Activated CD4-positive, alpha-beta T cell treated with anti-CD3 and anti-CD28 coated beads for 36 hours (primary cell): Measurements from ENCODE around the gene SPRR3. TPM values are rescaled to one million over a fixed set of nuclear protein-coding genes. Genes with fewer than 3 reads are reported as not detected.

Experiments used
- ATAC-seq: fragments of 200-7000 bp; cut with Tn5 transposase; one replicate; pipeline ENCODE4 v1.10.0; 2021; ENCODE audit warnings: mild to moderate bottlenecking, moderate library complexity
- CTCF ChIA-PET: fragments of 350-600 bp; sonication (Branson Sonifier 250); formaldehyde crosslinking; loops from one replicate; lab custom pipeline; 2021; ENCODE audit warnings: antibody characterized with exemption; lab: Charles Lee
- POLR2A ChIA-PET: fragments of 350-600 bp; sonication (Branson Sonifier 250); formaldehyde crosslinking; loops from one replicate; lab custom pipeline; 2021; ENCODE audit warnings: antibody characterized with exemption, inconsistent platforms; lab: Charles Lee
- DNase-seq: peaks from one replicate; pipeline ENCODE4 v3.0.0-alpha.2; 2020
- H3K27ac Mint-ChIP-seq: one replicate; pipeline ENCODE4 v1.8.0; 2021; ENCODE audit warnings: mixed read lengths
- H3K27me3 Mint-ChIP-seq: one replicate; pipeline ENCODE4 v1.8.0; 2021; ENCODE audit warnings: mixed read lengths
- H3K36me3 Mint-ChIP-seq: one replicate; pipeline ENCODE4 v1.8.0; 2021; ENCODE audit warnings: low read depth, mixed read lengths
- H3K4me1 Mint-ChIP-seq: one replicate; pipeline ENCODE4 v1.8.0; 2021; ENCODE audit warnings: mixed read lengths
- H3K4me3 Mint-ChIP-seq: one replicate; pipeline ENCODE4 v1.8.0; 2021; ENCODE audit warnings: mild to moderate bottlenecking, moderate library complexity, mixed read lengths
- H3K9me3 Mint-ChIP-seq: one replicate; pipeline ENCODE4 v1.8.0; 2021; ENCODE audit warnings: low read depth, mixed read lengths
- intact Hi-C, 2 experiments: fragments of 100-400 bp; cut with DNase I in 1 of 2; cut with micrococcal nuclease in 1 of 2; formaldehyde crosslinking; loops; one replicate each; pipeline versions ENCODE4 v1.14.2 to v1.15.1; 2022 to 2024; cut with DNase I, micrococcal nuclease
- total RNA-seq, 2 experiments: library from RNA; stranded (reverse); gene quantifications; one replicate each; pipeline ENCODE4 v1.2.3, GENCODE V29; 2021

The SPRR3 gene
- total RNA-seq, 2 experiments from 2014 or later: not detected

GRCh38 chr1:153024413-153024812 is 22.9 kb downstream of the SPRR3 start:
- no peak overlapping the region for H3K27ac Mint-ChIP-seq
- ChIA-PET CTCF (interaction anchor here (0.6 kb wide), 1 partner anchor 488 kb away, joined by 3 read pairs; no protein-coding TSS in a partner anchor), POLR2A (no interaction called here)
- intact Hi-C loops: no loop called here
- no peaks in the 10 kb centered on the region for H3K4me1 Mint-ChIP-seq
- H3K27me3 Mint-ChIP-seq: peaks cover 37% of the 10 kb centered on the region
- no peaks in the 10 kb centered on the region for H3K9me3 Mint-ChIP-seq
- H3K4me3 Mint-ChIP-seq: no peak overlapping the region
- H3K36me3 Mint-ChIP-seq: no peaks in the 10 kb centered on the region
- DNase-seq: no peak
- no peak for ATAC-seq

DNA sequence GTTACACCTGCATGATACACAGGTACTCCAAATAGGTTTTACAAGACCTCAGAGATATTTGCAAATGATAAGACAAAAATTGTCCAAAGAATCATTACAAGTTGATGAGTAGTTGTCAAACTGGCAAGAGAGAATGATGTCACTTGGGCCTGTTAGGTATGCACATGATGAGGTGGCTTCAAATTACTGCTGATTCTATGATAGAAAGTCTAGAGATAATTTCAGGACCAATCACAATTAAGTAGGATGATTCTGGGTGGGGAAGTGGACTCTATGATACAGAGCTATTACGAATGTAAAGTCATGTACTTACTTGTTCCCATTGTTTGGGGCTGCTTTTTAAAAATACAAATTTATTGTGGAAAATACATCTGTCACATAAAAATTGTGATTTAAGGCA is 24.2 kb downstream of the SPRR3 start:
- CTCF ChIA-PET: no interaction called here
- DNase-seq (no peak), ATAC-seq (no peak)
- Mint-ChIP-seq H3K4me3 (no peak overlapping the region), H3K4me1 (no peaks in the 10 kb centered on the region), H3K9me3 (no peaks in the 10 kb centered on the region), H3K27ac (no peak overlapping the region), H3K36me3 (no peaks in the 10 kb centered on the region), H3K27me3 (peaks cover 31% of the 10 kb centered on the region)
- intact Hi-C loops: no loop called here
- POLR2A ChIA-PET: no interaction called here

GRCh38 chr1:153028766-153029165 is 27.2 kb downstream of the SPRR3 start:
- H3K36me3 Mint-ChIP-seq: no peaks in the 10 kb centered on the region
- no peak overlapping the region for H3K4me3 Mint-ChIP-seq
- ChIA-PET CTCF (interaction anchor here (0.7 kb wide), 1 partner anchor 314 kb away, joined by 3 read pairs; no protein-coding TSS in a partner anchor), POLR2A (no interaction called here)
- peaks cover 23% of the 10 kb centered on the region for H3K27me3 Mint-ChIP-seq
- no peak overlapping the region for H3K27ac Mint-ChIP-seq
- intact Hi-C loops: no loop called here
- no peaks in the 10 kb centered on the region for H3K9me3 Mint-ChIP-seq
- DNase-seq (no peak), ATAC-seq (no peak)
- peaks cover 2% of the 10 kb centered on the region for H3K4me1 Mint-ChIP-seq

DNA sequence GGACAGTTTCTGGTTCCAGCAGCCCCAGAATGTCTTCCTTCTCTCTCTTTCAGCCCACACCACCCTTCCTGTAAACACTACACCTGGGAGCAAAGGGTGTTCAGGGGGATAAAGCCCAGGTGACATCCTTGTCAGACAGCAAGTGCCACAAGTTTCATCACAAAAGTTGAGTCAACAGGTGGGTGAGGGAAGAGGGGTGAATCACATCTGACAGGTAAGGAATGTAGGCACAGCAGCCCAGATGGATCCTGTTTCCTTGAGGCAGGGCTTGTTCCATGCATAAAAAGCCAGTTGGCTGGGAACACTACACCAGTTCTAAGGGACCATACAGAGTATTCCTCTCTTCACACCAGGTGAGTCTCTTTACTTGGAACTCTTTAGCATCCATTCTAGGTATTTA is 29.3 kb downstream of the SPRR3 start, which contains the start of gene SPRR1B:
Gene SPRR1B, plus strand, starts transcription at position 309 of the 400 bp plus-strand sequence. CDS start 1,143 bp downstream, outside the sequence.
- Mint-ChIP-seq H3K27me3 (peaks cover 19% of the 10 kb centered on the region), H3K9me3 (no peaks in the 10 kb centered on the region), H3K4me3 (no peak within 1 kb of the TSS), H3K27ac (no peak within 1 kb of the TSS), H3K4me1 (peaks cover 2% of the 10 kb centered on the region), H3K36me3 (no peaks in the 10 kb centered on the region)
- DNase-seq: no peak
- CTCF ChIA-PET: interaction anchor here (0.6 kb wide), 1 partner anchor 136 kb away, joined by 3 read pairs; no protein-coding TSS in a partner anchor
- no peak for ATAC-seq
- intact Hi-C loops: loop anchor here in 1 of 2 experiments (10.0 kb wide), 1 partner anchor 156 kb away; the partner anchor contains the start of gene SMCP
- POLR2A ChIA-PET: no interaction called here

- peaks cover 2% of the 10 kb centered on the region for H3K4me1 Mint-ChIP-seq
- peaks cover 16% of the 10 kb centered on the region for H3K27me3 Mint-ChIP-seq
- POLR2A ChIA-PET: no interaction called here
- no peaks in the 10 kb centered on the region for H3K9me3 Mint-ChIP-seq
- intact Hi-C loops: loop anchor here in 1 of 2 experiments (10.0 kb wide), 1 partner anchor 157 kb away; the partner anchor contains the start of gene SMCP
- no peak overlapping the region for H3K4me3 Mint-ChIP-seq
- no peaks in the 10 kb centered on the region for H3K36me3 Mint-ChIP-seq
- no peak overlapping the region for H3K27ac Mint-ChIP-seq
- ATAC-seq (no peak), DNase-seq (no peak)
- CTCF ChIA-PET: no interaction called here
These were observed 30.5 kb downstream of the SPRR3 start for GRCh38 chr1:153032073-153032472.

GRCh38 chr1:153032677-153033308 is 31.2 kb downstream of the SPRR3 start:
- Mint-ChIP-seq H3K4me3 (no peak overlapping the region), H3K27ac (no peak overlapping the region), H3K27me3 (peaks cover 21% of the 10 kb centered on the region), H3K9me3 (no peaks in the 10 kb centered on the region), H3K4me1 (peaks cover 2% of the 10 kb centered on the region), H3K36me3 (no peaks in the 10 kb centered on the region)
- ATAC-seq (peak; percentile 88), DNase-seq (peak; percentile 33)
- CTCF ChIA-PET: no interaction called here
- intact Hi-C loops: loop anchor here in 1 of 2 experiments (10.0 kb wide), 1 partner anchor 158 kb away; the partner anchor contains the start of gene SMCP
- POLR2A ChIA-PET: no interaction called here

DNA sequence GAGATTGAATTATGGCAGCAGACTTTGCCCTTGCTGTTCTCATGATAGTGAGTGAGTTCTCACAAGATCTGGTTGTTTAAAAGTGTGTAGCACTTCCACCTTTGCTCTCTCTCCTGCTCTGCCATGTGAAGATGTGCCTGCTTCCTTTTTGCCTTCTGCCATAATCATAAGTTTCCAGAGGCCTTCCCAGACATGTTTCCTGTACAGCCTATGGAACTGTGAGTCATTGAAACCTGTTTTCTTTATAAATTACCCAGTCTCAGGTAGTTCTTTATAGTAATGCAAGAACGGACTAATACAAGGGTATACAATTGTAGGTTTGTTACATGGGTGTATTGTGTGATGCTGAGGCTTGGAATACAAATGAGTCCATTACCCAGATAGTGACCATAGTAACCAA is 33.7 kb downstream of the SPRR3 start:
- CTCF ChIA-PET: no interaction called here
- DNase-seq (no peak), ATAC-seq (no peak)
- Mint-ChIP-seq H3K4me3 (no peak overlapping the region), H3K27ac (no peak overlapping the region), H3K9me3 (no peaks in the 10 kb centered on the region), H3K36me3 (no peaks in the 10 kb centered on the region), H3K27me3 (peaks cover 22% of the 10 kb centered on the region), H3K4me1 (peaks cover 2% of the 10 kb centered on the region)
- POLR2A ChIA-PET: no interaction called here
- intact Hi-C loops: loop anchor here in 1 of 2 experiments (10.0 kb wide), 1 partner anchor 160 kb away; the partner anchor contains the start of gene SMCP

DNA sequence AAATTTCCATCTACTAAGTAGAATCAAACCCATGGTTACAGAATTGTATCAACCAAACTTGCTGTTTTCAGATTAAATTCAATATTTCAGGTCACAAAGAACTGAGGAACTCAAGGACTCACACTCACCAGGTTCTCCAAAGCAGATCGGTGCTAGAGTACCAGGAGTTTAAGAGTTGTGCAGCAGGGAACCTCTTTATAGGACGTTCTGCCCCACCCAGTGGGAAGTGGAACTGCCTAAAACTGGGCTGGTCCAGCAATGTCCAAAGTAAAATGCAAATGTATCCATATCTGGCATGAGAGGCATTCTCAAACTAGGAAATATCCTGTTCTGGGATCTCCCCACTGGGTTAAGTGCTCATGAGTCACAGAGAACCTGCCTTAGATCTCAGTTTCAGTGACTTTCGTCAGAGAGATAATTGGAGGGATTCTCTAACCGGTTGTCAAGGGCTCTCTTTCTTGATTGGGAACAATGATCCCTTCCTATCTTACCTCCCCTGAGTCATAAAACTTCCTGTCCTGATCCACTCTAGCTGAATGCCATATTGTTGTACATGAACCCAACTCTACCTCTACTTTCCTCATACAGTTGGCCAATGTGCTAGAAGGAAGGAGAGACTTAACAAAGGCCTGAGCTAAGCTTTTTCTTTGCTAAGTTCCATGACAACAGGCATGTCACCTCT is 39.5 kb downstream of the SPRR3 start, which contains the start of gene SPRR2D:
Gene SPRR2D, minus strand, starts transcription at position 171 of the 682 bp plus-strand sequence. CDS start 774 bp downstream, outside the sequence.
- ChIA-PET CTCF (interaction anchor here (1.1 kb wide), 1 partner anchor 17 kb away, joined by 4 read pairs; no protein-coding TSS in a partner anchor), POLR2A (no interaction called here)
- Mint-ChIP-seq H3K4me1 (no peaks in the 10 kb centered on the region), H3K36me3 (no peaks in the 10 kb centered on the region), H3K9me3 (no peaks in the 10 kb centered on the region), H3K27ac (no peak within 1 kb of the TSS), H3K27me3 (peaks cover 42% of the 10 kb centered on the region), H3K4me3 (no peak within 1 kb of the TSS)
- ATAC-seq (no peak), DNase-seq (no peak)
- intact Hi-C loops: no loop called here

DNA sequence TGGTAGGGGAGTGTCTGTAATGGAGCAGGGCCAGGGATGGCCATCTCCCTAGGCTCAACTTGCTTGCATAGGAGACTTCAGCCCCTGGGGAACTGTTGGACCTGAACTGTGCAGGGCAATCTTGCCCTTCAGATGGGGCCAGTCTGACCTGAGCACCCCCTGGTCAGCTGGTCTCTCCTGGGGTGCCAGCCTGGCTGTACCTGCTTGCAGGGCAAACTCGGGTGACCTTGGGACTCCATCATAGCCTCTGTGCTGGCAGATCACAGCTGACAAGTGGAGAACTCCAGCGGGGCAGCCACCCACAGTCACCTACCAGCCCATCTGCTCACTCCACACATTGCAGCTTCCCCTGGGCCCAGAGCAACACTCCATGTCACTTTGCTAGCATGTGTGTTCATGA is 47.7 kb downstream of the SPRR3 start:
- no peaks in the 10 kb centered on the region for H3K4me1 Mint-ChIP-seq
- no peak overlapping the region for H3K4me3 Mint-ChIP-seq
- intact Hi-C loops: no loop called here
- H3K36me3 Mint-ChIP-seq: no peaks in the 10 kb centered on the region
- H3K27ac Mint-ChIP-seq: no peak overlapping the region
- no peak for DNase-seq
- H3K27me3 Mint-ChIP-seq: peaks cover 27% of the 10 kb centered on the region
- ChIA-PET POLR2A (no interaction called here), CTCF (no interaction called here)
- peaks cover 2% of the 10 kb centered on the region for H3K9me3 Mint-ChIP-seq
- ATAC-seq: no peak
